Activated CD4-positive, alpha-beta T cell treated with anti-CD3 and anti-CD28 coated beads for 1 hour (primary cell): ENCODE results near the gene ARMH3.
A peak's percentile ranks its signal among the peaks of the same experiment; 100 is the strongest.
"Not testable (repeated sequence)": the region's sequence is repeated elsewhere in the genome, so short reads cannot be mapped to it uniquely, and the experiment has no call there.

Experiments used
- DNase-seq: peaks from one replicate; pipeline ENCODE4 v3.0.0-alpha.2; 2020

The ARMH3 gene, protein sequence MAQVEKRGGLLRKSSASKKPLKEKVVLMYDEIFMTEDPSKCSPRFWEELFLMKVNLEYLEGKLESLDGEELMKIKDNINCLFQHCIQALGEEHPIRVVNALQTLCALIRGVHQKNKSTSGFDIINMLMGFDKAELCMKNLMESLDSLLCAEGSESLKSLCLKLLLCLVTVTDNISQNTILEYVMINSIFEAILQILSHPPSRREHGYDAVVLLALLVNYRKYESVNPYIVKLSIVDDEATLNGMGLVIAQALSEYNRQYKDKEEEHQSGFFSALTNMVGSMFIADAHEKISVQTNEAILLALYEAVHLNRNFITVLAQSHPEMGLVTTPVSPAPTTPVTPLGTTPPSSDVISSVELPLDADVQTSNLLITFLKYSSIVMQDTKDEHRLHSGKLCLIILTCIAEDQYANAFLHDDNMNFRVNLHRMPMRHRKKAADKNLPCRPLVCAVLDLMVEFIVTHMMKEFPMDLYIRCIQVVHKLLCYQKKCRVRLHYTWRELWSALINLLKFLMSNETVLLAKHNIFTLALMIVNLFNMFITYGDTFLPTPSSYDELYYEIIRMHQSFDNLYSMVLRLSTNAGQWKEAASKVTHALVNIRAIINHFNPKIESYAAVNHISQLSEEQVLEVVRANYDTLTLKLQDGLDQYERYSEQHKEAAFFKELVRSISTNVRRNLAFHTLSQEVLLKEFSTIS

DNA sequence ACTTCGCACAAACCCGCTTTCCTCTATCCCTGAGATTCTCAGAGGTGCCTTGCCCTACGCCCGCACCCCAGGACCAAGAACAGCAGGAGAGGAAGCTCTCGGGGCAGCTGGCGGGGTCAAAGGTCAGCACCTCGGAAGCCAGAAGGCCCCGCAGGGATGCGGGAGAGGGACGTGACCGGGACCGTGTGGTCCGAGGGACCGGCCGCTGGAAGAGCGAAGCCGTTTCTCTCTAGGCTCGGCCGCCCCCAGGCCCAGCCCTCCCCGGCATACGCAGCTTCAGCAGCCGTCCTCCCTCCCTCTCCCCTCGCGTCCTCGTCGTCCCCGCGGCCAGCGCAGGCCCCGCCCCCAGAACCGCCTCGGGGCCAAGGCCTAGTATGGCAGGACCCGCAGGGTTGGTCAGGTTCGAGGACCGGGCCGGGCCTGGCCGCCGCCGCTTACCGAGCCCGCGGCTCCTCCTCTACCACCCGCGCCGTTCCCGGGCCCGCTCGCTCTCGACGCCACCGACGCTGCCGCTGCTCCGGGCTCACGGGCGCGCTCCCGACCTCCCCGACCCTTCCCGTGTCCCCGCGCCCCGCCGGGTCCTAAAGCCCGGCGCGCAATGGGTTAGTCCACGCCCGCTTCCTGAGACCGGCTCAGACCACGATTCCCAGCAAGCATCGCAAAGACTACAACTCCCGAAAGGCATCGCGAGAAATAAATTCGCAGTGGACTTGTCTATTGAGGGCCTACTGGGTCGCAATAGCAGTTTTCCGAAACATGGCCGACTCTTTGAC, at the start of gene ARMH3:
Gene ARMH3, minus strand, starts transcription at position 527 of the 773 bp plus-strand sequence. CDS start 16,059 bp downstream, outside the sequence.
- peak; percentile 79 for DNase-seq

GRCh38 chr10:102102421-102102820, 46.4 kb upstream of the ARMH3 start:
- DNase-seq, result no peak

GRCh38 chr10:102101152-102101551, 45.2 kb upstream of the ARMH3 start:
- no peak for DNase-seq

GRCh38 chr10:102096449-102096848, 40.5 kb upstream of the ARMH3 start:
- no peak for DNase-seq

- no peak for DNase-seq
Observed at GRCh38 chr10:102090772-102091171, 34.8 kb upstream of the ARMH3 start.

- DNase-seq, result no peak
Observed at GRCh38 chr10:102086196-102086595, 30.2 kb upstream of the ARMH3 start.

DNA sequence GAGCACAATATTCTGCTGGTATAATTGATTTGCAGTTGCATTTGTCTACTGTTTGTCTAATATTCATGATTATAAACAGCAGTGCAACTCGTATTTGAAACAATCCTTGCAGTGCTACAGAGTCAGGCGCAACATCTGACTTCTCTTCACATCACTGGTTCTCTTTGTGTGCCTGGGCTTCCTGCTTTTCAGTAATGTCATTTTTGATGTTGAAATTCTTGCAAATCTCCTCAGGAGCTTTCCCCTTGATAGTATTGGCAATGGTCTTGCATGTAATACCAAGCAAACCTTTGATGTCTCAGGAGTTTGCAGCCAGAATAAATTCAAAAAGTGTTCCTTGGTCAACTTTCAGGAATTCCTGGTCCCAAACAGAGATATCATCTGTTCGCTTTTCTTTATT, 29.4 kb upstream of the ARMH3 start:
- DNase-seq, result no peak

- no peak for DNase-seq
Observed at GRCh38 chr10:102083541-102083940, 27.6 kb upstream of the ARMH3 start.

- DNase-seq, result peak; percentile 68
Observed at GRCh38 chr10:102072673-102073527, 16.9 kb upstream of the ARMH3 start.

DNA sequence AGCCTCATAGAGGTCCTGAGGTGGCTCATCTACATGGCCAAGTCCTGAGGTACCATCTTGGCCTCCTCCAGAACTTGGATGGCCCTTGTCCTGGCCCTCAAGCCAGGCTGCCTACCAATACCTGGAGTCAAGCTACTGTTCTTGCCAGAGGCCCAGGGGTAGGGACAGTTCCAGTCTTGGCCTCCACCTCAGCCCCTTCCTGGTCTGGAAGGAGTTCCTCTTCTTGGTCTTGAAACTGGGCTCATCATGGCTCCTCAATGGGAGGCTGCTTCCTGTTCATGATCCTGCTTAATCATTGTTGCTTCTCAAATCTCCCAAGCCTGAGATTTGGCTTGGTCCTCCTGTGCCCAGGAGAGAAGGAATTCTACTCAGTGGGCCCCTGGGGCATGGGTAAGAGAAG, 13.1 kb upstream of the ARMH3 start:
- DNase-seq, result no peak

GRCh38 chr10:102068216-102068615, 12.2 kb upstream of the ARMH3 start:
- no peak for DNase-seq

DNA sequence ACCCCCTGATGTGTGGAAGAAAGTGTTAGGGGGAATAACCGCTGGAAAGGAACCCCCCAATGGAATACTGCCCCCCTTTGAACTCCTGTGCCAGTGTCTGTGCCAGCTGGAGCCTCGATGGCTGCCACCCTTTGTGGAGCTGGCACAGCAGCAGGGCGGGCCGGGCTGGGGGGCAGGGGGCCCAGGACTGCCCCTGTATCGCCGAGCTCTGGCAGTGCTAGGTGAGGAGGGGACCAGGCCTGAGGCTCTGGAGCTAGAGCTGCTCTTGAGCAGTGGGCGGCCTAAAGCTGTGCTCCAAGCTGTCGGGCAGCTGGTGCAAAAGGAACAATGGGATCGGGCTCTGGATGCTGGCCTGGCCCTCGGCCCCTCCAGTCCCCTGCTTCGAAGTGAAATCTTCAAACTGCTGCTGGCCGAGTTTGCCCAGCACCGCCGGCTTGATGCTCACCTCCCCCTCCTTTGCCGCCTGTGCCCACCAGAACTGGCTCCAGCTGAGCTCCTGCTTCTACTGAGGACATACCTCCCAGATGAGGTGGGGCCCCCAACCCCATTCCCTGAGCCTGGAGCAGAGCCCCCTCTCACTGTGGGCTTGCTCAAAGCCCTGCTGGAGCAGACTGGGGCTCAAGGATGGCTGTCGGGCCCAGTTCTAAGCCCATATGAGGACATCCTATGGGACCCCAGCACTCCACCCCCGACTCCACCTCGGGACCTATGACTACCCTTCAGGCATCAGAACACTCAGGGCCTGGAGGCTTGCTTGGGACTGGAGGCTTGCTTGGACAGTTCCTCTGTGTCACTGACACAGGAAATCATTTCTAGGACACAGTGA, 11.3 kb upstream of the ARMH3 start:
- DNase-seq, result no peak

DNA sequence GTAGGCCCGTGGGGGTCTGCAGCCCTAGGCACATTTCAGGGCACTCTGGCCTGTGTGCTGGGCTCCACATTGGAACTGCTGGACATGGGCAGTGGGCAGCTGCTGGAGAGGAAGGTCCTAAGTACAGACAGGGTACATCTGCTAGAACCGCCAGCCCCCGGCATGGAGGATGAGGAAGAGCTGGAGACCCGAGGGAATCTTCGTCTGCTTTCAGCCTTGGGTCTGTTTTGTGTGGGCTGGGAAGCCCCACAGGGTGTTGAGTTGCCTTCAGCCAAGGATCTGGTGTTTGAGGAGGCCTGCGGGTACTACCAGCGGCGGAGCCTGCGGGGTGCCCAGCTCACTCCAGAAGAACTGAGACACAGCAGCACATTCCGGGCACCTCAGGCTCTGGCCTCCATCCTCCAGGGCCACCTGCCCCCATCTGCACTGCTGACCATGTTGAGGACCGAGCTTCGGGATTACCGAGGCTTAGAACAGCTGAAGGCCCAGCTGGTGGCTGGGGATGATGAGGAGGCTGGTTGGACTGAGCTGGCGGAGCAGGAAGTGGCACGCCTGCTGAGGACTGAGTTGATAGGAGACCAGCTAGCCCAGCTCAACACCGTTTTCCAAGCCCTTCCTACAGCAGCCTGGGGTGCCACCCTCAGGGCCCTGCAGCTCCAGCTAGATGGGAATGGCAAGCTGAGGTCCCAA, 10.6 kb upstream of the ARMH3 start:
- no peak for DNase-seq

- no peak for DNase-seq
Observed at GRCh38 chr10:102065561-102066398, 9.8 kb upstream of the ARMH3 start.

DNA sequence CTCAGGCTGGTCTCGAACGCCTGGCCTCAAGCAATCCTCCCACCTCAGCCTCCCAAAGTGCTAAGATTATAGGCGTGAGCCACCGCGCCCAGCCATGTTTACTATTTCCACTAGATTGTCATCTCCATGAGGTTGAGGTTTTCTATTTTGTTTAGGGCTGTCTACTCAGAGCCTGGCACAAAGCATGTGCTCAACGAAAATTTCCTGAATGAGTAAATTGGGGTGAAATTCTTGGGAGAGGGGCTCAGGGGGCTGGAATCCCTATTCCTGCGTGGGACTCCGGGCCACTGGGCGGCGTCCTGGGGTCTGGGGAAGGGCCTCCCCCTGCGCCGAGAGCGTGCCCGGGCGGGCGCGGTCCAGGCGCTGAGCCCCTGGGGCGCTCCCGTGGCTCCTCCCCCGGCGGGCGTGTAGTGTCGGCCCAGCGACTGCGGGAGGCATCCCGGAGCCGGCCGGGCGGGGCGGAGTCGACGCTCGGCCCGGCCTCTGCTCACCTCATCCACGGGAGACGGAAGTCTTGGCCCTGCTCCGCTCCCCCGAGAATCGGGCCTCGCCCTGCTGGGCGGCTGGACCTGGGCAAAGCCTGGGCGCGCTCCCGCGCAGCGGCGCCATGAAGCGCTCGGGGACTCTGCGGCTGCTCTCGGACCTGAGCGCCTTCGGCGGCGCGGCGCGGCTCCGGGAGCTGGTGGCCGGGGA, 9.0 kb upstream of the ARMH3 start, which contains the start of gene HPS6:
Gene HPS6, plus strand, starts transcription at position 482 of the 693 bp plus-strand sequence. Its CDS starts 126 bp downstream, at position 608.
- peak; percentile 77 for DNase-seq

GRCh38 chr10:102064503-102064867, 8.5 kb upstream of the ARMH3 start:
- DNase-seq, result no peak

DNA sequence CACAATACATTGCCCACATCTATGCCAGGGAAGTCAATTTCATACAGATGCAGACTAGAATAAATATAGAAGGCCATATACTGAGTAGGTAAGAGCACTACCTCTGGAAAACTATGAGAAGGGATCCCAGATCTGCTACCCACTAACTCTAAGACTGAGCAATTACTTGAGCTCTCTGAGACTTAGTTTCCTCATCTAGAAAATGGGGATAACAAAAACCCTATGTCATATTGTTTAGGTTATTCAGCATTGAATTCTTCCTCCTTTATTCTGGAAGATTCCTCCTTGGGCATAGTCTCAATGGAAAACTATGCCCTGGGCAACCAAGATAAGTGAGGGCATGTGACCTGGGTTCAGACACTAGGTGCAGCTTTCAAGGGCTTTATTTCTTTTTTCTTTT, 4.0 kb upstream of the ARMH3 start:
- no peak for DNase-seq

GRCh38 chr10:102054881-102055646, 909 bp downstream of the ARMH3 start:
- not testable (repeated sequence) for DNase-seq
